ENCODE data around the gene ATP8B1.

ATP8B1 gene

DNA sequence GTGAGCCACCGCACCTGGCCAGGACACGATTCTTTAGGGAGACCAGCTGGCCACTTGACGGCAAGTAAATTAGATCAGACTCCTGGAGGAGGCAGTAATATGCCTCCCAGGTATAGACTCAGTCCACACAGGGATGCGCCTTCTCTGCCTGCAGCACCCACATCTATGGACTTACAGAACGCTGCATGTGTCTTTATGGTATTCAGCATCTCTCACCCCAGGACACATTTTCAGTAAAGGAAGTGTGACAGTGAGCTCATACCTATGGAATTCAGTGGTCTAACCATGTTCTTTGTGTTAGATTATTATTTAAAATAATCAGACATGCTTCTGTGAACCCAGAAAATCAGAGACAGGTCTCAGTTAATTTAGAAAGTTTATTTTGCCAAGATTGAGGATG is 175.6 kb downstream of the ATP8B1 start:
- DNase-seq (ENCODE audit: low spot score), result no peak
- TF ChIP-seq, protein P1, sequence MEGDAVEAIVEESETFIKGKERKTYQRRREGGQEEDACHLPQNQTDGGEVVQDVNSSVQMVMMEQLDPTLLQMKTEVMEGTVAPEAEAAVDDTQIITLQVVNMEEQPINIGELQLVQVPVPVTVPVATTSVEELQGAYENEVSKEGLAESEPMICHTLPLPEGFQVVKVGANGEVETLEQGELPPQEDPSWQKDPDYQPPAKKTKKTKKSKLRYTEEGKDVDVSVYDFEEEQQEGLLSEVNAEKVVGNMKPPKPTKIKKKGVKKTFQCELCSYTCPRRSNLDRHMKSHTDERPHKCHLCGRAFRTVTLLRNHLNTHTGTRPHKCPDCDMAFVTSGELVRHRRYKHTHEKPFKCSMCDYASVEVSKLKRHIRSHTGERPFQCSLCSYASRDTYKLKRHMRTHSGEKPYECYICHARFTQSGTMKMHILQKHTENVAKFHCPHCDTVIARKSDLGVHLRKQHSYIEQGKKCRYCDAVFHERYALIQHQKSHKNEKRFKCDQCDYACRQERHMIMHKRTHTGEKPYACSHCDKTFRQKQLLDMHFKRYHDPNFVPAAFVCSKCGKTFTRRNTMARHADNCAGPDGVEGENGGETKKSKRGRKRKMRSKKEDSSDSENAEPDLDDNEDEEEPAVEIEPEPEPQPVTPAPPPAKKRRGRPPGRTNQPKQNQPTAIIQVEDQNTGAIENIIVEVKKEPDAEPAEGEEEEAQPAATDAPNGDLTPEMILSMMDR (IDR thresholded peaks at IDR 0.05; ENCODE audit: extremely low read depth, insufficient read depth, missing control alignments), result no peak
- in situ Hi-C loops (cut with MboI; ENCODE audit: low pct_unique_long_range_greater_than_20kb, low sequenced_read_pairs, unreplicated experiment), result loop anchor here (25.0 kb wide), 1 partner anchor 210 kb away; no protein-coding TSS in a partner anchor

DNA sequence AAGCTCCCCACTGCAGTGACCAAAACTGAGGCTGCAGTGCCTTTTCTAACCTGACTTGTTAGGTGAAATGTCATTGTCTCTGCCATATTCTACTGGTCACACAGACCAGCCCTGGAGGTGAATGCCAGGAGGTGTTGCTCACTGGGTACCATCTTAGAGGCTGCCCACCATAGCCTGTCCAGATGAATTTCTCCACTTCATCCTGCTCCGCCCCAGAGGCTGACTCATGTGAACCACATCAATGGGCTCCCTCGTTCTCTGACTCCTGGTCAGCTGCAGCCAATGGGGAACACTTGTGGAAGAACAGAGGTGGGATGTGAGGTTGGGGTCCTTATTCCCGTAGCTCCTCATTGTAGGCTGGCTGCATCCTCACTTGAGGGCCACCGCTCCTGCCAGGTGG is 178.1 kb downstream of the ATP8B1 start:
- in situ Hi-C loops (cut with MboI; ENCODE audit: low pct_unique_long_range_greater_than_20kb, low sequenced_read_pairs, unreplicated experiment), result loop anchor here (25.0 kb wide), 1 partner anchor 212 kb away; no protein-coding TSS in a partner anchor
- TF ChIP-seq, protein P1 (IDR thresholded peaks at IDR 0.05; ENCODE audit: extremely low read depth, insufficient read depth, missing control alignments), result no peak
- DNase-seq (ENCODE audit: low spot score), result no peak

DNA sequence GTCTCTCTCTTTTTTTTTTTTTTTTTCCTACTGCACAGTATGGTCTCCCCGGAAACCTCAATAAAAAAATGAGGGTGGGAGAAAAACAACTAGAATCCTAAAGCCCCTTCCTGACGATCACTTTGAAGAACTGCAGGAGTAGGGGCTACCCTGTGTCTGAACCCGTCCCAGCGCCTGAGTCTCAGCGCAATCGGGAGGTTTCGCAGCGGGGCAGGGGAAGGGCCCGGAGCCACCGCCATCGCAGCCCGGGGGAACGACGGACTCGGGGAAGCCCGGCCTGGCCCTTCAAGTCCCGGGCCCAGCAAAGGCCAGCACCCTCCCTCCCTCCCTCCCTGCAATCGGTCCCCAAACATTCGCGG is 181.9 kb downstream of the ATP8B1 start:
- DNase-seq (ENCODE audit: low spot score), result peak; percentile 47
- in situ Hi-C loops (cut with MboI; ENCODE audit: low pct_unique_long_range_greater_than_20kb, low sequenced_read_pairs, unreplicated experiment), result no loop called here

DNA sequence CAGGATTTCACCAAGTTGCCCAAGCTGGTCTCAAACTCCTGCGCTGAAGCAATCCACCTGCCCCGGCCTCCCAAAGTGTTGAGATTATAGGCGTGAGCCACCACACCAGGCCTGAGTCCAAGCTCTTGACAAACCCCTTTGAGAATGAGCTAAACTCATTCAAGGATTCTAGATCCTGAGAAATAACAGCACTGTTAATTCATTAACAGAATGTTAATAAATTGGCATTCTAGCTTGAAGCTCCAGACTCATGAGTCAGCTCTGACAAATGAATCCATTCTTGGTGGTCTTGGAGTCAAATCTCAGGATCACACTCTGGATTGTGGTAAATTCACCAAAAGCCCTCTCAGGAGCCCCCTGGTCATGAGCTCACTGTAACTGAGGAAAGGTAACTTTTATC is 183.2 kb downstream of the ATP8B1 start:
- TF ChIP-seq, protein P1 (IDR thresholded peaks at IDR 0.05; ENCODE audit: extremely low read depth, insufficient read depth, missing control alignments), result no peak
- no peak for DNase-seq (ENCODE audit: low spot score)
- in situ Hi-C loops (cut with MboI; ENCODE audit: low pct_unique_long_range_greater_than_20kb, low sequenced_read_pairs, unreplicated experiment), result no loop called here

More for the DNA sequence above, 181.9 kb downstream of the ATP8B1 start:
- TF ChIP-seq, protein P1 (IDR thresholded peaks at IDR 0.05; ENCODE audit: extremely low read depth, insufficient read depth, missing control alignments), result no peak

DNA sequence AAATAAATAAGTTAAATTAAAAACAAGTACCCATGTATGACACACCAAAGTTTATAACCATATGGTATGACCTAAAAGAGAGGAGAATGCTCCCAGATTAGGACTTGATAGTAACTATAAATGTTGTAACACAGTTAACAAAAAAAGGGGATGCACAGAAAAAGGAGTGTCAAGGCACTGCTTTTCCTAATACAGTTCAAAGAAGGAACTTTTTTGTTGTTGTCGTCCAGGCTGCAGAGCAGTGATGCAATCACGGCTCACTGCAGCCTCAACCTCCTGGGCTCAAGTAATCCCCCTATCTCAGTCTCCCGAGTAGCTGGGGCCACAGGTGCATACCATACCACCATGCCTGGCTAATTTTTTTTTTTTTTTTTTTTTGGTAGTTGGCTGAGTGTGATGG is 184.2 kb downstream of the ATP8B1 start:
- in situ Hi-C loops (cut with MboI; ENCODE audit: low pct_unique_long_range_greater_than_20kb, low sequenced_read_pairs, unreplicated experiment), result no loop called here
- TF ChIP-seq, protein P1 (IDR thresholded peaks at IDR 0.05; ENCODE audit: extremely low read depth, insufficient read depth, missing control alignments), result no peak
- DNase-seq (ENCODE audit: low spot score), result no peak

DNA sequence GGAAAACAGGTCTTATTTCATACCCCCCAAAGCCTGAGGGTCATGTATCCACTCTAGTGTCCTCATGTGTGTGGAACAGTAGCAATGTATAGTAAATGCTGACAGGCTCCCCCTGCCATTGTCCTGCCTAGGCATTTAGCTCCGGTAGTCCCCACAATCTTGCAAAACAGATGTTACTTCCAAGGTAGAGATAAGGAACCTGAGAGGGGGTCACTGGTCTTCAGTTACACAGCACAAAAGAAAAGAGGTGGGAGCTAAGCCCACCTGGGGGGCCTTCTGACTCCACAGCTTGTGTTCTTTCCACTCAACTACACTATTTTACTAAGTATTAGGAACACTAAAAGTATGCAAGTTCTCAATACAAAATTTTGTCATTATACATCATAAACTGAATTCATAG is 199.2 kb downstream of the ATP8B1 start:
- DNase-seq (ENCODE audit: low spot score), result no peak
- TF ChIP-seq, protein P1 (IDR thresholded peaks at IDR 0.05; ENCODE audit: extremely low read depth, insufficient read depth, missing control alignments), result no peak
- in situ Hi-C loops (cut with MboI; ENCODE audit: low pct_unique_long_range_greater_than_20kb, low sequenced_read_pairs, unreplicated experiment), result no loop called here

Measured in GM13977 (cell line).